ENCODE measurements around the gene TRNAU1AP.

GRCh38 chr1:28540651-28541050 lies 12.2 kb upstream of the TRNAU1AP start:
- no peak for TF ChIP-seq CTCF (IDR thresholded peaks at IDR 0.05; ENCODE audit: low read depth, low read length)
- TF ChIP-seq EZH2phosphoT487 (IDR thresholded peaks at IDR 0.05; ENCODE audit: low read depth) = no peak

Measured in OCI-LY3 (cell line).